ACC112 (cell line): ENCODE measurements around the gene PSEN1.

Experiments used
- H2AFZ ChIP-seq: fragments of 200-600 bp; sonication (generic); one replicate; pipeline ENCODE4 v1.6.0; 2017; ENCODE audit warnings: antibody characterized with exemption, low read length; ENCODE audit not compliant: unreplicated experiment
- H3K27ac ChIP-seq: fragments of 200-600 bp; sonication (generic); 2 replicates; pipeline ENCODE4 v1.5.1; 2014; ENCODE audit warnings: low read depth, mild to moderate bottlenecking, antibody characterized with exemption, low read length, moderate library complexity
- H3K27me3 ChIP-seq: fragments of 200-600 bp; sonication (generic); 2 replicates; pipeline ENCODE4 v1.6.1; 2014; ENCODE audit warnings: mild to moderate bottlenecking, antibody characterized with exemption, low read length, moderate library complexity, mixed read lengths; ENCODE audit not compliant: insufficient read depth
- H3K36me3 ChIP-seq: fragments of 200-600 bp; sonication (generic); 2 replicates; pipeline ENCODE4 v1.6.1; 2016; ENCODE audit warnings: mild to moderate bottlenecking, antibody characterized with exemption, low read length, moderate library complexity, mixed read lengths; ENCODE audit not compliant: insufficient read depth
- H3K4me1 ChIP-seq: fragments of 200-600 bp; sonication (generic); one replicate; pipeline ENCODE4 v1.6.1; 2016; ENCODE audit warnings: low read length, mixed read lengths; ENCODE audit not compliant: insufficient read depth, unreplicated experiment, control insufficient read depth
- H3K4me3 ChIP-seq: fragments of 200-600 bp; sonication (generic); 2 replicates; pipeline ENCODE4 v1.5.1; 2014; ENCODE audit warnings: mild to moderate bottlenecking, low read depth, low read length
- H3K79me2 ChIP-seq: fragments of 200-600 bp; sonication (generic); one replicate; pipeline ENCODE4 v1.6.0; 2016; ENCODE audit warnings: low read length; ENCODE audit not compliant: control insufficient read depth, unreplicated experiment, insufficient read depth

Gene PSEN1

DNA sequence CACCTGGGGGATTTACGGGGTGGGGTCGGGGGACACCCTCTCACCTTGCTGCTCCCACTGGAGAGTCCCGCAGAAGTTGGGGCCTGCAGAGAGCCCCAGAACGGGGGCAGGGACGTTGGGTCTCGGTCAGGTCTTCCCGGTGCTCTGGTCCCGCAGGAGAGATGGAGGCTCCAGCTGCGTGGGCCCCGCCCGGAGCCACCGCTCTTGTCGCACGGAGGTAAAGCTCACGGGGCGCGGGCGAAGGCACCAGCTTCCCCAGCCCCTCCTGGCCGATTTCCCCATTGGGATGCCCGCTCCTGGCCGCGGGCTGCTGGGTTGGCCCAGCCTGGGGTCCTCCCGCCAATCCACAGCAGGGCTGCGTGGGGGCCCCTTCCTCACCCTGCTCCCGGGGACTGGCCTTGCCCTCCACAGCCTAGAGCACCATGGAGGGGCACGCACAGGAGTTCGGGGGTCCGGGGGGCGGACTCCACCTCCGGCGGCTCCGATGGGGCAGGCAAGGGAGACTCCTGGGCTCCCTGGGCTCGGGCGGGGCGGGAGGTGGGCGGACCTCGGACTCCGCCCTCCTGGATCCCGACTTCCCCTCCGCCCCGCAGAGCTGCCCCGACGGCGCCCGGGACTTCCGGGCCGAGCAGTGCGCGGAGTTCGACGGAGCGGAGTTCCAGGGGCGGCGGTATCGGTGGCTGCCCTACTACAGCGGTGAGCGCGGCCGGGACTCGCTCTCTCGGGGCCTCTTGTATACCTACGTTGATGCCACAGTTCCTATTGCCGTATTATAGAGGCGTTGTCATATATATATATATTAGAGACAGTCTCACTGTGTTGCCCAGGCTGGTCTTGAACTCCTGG, 109.4 kb downstream of the PSEN1 start:
- Histone ChIP-seq H3K4me1 (peaks cover 10% of the 10 kb centered on the region), H2AFZ (no peak overlapping the region), H3K36me3 (no peaks in the 10 kb centered on the region), H3K27me3 (no peaks in the 10 kb centered on the region), H3K27ac (no peak overlapping the region), H3K4me3 (no peak overlapping the region), H3K79me2 (no peaks in the 10 kb centered on the region)

DNA sequence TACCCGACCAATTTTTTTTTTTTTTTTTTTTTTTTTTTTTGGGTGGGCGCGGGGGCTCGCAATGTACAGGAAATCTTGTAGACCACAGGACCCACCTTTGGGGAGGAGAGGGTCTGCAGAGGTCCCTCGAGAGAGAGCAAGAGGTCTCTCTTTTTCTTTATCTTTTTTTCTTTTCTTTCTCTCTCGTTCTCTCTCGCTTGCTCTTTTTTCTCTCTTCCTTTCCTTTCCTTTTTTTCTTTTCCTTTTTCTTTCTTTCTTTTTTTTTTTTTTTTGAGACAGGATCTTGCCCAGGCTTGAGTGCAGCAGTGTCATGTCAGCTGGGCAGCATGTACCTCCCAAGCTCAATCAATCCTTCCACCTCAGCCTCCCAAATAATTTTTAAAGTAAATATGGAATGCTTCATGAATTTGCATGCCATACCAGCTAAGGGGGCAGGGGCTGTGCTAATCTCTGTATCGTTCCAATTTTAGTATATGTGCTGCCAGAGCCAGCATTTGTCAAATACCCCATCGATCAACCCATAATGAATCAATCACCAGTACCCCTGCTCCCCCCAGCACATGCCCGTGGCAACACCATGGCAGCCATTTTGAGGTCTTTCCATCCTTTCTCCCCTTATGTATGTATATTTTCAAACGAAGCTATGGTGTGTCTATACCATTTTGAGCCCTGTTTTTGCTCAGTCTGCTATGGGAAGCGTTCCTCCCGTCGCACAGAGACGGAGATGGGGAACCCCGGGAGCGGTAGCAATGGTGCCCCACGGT, 110.3 kb downstream of the PSEN1 start:
- Histone ChIP-seq H3K27me3 (no peaks in the 10 kb centered on the region), H2AFZ (no peak overlapping the region), H3K4me1 (peaks cover 10% of the 10 kb centered on the region), H3K27ac (no peak overlapping the region), H3K36me3 (no peaks in the 10 kb centered on the region), H3K79me2 (no peaks in the 10 kb centered on the region), H3K4me3 (no peak overlapping the region)

- H2AFZ ChIP-seq, result no peak overlapping the region
- no peak overlapping the region for H3K4me3 ChIP-seq
- H3K4me1 ChIP-seq, result peaks cover 10% of the 10 kb centered on the region
- H3K79me2 ChIP-seq, result no peaks in the 10 kb centered on the region
- H3K27ac ChIP-seq, result no peak overlapping the region
- no peaks in the 10 kb centered on the region for H3K36me3 ChIP-seq
- H3K27me3 ChIP-seq, result no peaks in the 10 kb centered on the region
Measured at GRCh38 chr14:73248108-73248868, 112.0 kb downstream of the PSEN1 start.

GRCh38 chr14:73249108-73249507, 112.8 kb downstream of the PSEN1 start:
- H3K4me3 ChIP-seq, result no peak overlapping the region
- H3K27me3 ChIP-seq, result no peaks in the 10 kb centered on the region
- H3K36me3 ChIP-seq, result no peaks in the 10 kb centered on the region
- H3K79me2 ChIP-seq, result no peaks in the 10 kb centered on the region
- peaks cover 10% of the 10 kb centered on the region for H3K4me1 ChIP-seq
- H2AFZ ChIP-seq, result no peak overlapping the region
- H3K27ac ChIP-seq, result no peak overlapping the region

DNA sequence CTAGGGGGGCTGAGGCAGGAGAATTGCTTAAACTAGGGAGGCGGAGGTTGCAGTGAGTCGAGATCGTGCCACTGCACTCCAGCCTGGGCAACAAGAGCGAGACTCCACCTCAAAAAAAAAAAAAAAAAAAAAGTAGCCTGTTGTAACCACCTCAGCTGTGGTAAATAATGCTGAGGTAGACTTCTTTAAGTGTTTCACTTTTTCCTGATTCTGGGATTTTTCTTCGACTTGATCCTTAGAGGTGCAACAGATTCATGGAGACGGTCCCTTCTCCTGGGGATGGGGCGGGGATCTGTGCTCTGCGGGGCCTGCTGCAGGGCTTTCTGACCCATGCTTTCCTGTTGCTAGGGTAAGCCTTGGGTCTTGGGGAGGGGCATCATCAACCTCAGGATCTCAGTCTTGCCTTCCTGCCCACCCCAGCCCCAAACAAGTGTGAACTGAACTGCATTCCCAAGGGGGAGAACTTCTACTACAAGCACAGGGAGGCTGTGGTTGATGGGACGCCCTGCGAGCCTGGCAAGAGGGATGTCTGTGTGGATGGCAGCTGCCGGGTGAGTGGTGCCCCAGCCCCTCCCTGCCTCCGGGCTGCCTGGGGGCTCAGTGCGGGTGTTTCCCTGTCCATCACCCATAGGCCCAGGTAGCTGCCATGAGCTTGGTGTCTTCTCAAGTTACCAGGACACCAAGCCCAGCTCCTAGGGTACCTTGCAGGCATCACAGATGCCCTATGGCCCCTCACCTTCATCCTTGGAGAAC, 113.4 kb downstream of the PSEN1 start:
- H3K36me3 ChIP-seq, result no peaks in the 10 kb centered on the region
- H3K4me1 ChIP-seq, result peaks cover 10% of the 10 kb centered on the region
- no peak overlapping the region for H3K27ac ChIP-seq
- H3K79me2 ChIP-seq, result no peaks in the 10 kb centered on the region
- H3K27me3 ChIP-seq, result no peaks in the 10 kb centered on the region
- H2AFZ ChIP-seq, result no peak overlapping the region
- H3K4me3 ChIP-seq, result no peak overlapping the region

DNA sequence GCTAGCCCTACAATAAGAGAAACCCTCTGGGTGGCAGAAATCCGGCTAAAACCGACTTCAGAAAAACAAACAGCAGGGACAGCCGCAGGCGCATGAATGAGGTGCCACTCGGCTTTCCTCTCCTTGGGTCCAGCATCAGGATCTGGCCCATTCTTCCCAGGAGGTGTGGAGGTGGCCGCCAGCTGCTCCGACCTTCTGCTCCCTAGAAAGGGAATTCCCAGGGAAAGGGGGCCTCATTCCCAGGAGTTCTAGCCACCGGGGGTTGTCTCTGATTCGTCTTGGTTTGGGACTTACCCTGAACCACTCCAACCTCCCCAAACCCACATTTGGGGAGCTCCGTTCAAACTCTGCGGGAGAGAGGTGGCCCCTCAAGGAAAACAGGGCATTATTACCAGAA, 114.0 kb downstream of the PSEN1 start:
- Histone ChIP-seq H3K4me3 (no peak overlapping the region), H3K27ac (no peak overlapping the region), H3K4me1 (peaks cover 10% of the 10 kb centered on the region), H3K79me2 (no peaks in the 10 kb centered on the region), H2AFZ (no peak overlapping the region), H3K27me3 (no peaks in the 10 kb centered on the region), H3K36me3 (no peaks in the 10 kb centered on the region)

- Histone ChIP-seq H2AFZ (no peak overlapping the region), H3K79me2 (no peaks in the 10 kb centered on the region), H3K27ac (no peak overlapping the region), H3K36me3 (no peaks in the 10 kb centered on the region), H3K4me1 (peaks cover 10% of the 10 kb centered on the region), H3K27me3 (no peaks in the 10 kb centered on the region), H3K4me3 (no peak overlapping the region)
Measured at GRCh38 chr14:73250781-73251500, 114.6 kb downstream of the PSEN1 start.

- no peaks in the 10 kb centered on the region for H3K79me2 ChIP-seq
- no peak overlapping the region for H3K27ac ChIP-seq
- H3K4me1 ChIP-seq, result peaks cover 10% of the 10 kb centered on the region
- H3K27me3 ChIP-seq, result no peaks in the 10 kb centered on the region
- H2AFZ ChIP-seq, result no peak overlapping the region
- H3K36me3 ChIP-seq, result no peaks in the 10 kb centered on the region
- H3K4me3 ChIP-seq, result no peak overlapping the region
Measured at GRCh38 chr14:73251516-73252215, 115.4 kb downstream of the PSEN1 start.

DNA sequence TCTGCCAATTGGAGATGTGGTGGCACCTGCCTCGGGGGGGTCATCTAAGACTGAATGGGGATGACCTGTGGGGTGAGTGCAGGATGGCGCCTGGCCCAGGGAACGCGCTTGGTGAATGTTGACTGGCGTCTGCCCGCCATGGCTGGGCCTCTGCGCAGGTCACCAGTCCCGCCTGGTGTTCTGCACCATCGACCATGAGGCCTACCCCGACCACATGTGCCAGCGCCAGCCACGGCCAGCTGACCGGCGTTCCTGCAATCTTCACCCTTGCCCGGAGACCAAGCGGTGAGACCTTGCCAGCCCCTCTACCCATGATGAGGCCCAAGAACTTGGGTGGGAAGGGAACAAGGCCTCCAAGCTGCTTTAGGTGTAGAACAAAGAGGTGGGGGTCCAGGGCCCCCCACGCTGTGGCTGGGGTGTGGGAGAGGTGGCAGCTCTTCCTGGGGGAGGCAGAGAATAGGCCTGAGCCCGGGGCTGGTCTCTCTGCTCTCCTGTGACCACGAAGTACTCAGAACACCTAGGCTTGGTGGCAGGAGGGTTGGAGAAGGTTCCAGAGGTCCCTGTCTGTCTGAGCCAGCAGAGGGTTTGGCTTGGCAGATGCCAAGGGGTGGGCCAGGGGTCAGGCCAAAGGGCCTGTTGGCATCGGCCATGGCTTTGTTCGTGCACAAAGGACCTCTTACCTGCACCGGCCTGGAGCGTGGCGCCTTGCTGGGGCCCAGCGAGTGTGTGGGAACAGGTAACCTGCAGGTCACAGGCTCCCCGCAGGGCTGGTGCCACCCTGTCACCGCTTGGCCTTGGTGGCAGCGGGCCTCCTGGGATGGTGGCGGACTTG, 116.4 kb downstream of the PSEN1 start:
- Histone ChIP-seq H3K79me2 (no peaks in the 10 kb centered on the region), H3K27me3 (no peaks in the 10 kb centered on the region), H2AFZ (no peak overlapping the region), H3K36me3 (no peaks in the 10 kb centered on the region), H3K4me3 (no peak overlapping the region), H3K4me1 (peaks cover 10% of the 10 kb centered on the region), H3K27ac (no peak overlapping the region)
